ENCODE data around the gene ATP2B2.
A peak's percentile ranks its signal among the peaks of the same experiment; 100 is the strongest.

Gene ATP2B2

GRCh38 chr3:10341901-10342398 is 163.4 kb downstream of the ATP2B2 start:
- no peak for DNase-seq (ENCODE audit: low spot score)

DNA sequence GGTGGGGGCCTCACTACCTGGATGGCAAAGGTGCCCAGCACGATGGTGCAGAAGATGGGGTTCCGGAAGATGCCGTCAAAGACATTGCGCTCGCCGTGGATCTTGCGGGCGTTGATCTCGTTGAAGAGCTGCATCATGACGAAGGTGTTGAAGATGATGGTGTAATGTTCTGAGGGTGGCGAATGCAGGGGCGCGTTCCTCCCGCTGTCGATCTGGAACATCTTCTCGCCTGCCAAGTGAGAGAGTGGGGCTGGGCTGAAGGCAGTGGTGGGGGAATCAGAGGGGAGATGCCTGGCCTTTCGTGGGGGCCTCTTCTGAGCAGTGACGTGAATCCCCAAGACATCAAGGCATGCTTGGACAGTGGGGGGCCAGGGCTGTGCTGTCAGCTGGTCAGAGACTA is 164.9 kb downstream of the ATP2B2 start:
- no peak for DNase-seq (ENCODE audit: low spot score)

- no peak for DNase-seq (ENCODE audit: low spot score)
Observed at GRCh38 chr3:10340046-10340445, 165.3 kb downstream of the ATP2B2 start.

- DNase-seq (ENCODE audit: low spot score) = no peak
Observed at GRCh38 chr3:10339376-10339955, 165.9 kb downstream of the ATP2B2 start.

DNA sequence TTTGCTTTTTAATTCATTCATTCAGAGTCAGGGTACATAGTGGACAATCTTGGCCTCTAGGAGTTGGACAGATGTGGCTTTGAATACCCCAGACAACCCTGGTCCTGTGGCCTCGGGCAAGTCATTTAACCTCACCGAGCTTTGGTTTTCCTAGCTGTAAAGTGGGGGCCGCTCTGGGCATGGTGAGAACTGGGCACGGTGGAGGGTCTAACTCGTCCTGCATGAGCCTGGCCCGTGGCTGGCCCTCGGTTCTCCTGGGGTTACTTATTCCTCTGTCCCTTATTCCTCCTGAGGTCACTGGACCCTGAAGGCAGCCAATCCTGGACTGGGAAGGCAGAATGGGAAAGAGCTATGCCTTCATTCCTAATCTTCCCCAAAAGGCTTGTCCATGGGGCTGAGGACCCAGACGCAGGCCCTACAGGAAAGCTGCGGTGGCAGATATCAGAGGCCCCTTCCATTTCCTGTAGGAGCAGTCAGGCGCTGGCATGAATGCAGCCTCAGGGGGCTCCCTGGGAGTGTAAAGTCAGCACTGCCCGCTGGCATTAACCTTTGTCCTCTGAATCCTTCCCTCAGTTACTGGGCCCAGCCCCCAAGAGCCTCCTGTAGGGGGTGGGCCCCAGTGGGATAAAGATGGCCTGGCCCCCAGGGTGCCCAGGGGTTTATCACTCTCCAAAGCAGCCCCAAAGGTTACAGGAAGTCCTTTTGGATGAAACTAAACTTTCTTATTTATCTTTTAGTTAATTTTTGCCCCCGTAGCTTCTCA is 166.6 kb downstream of the ATP2B2 start:
- DNase-seq (ENCODE audit: low spot score) = no peak

GRCh38 chr3:10338164-10338470 is 167.3 kb downstream of the ATP2B2 start:
- DNase-seq (ENCODE audit: low spot score) = no peak

GRCh38 chr3:10337323-10338163 is 167.8 kb downstream of the ATP2B2 start:
- no peak for DNase-seq (ENCODE audit: low spot score)

DNA sequence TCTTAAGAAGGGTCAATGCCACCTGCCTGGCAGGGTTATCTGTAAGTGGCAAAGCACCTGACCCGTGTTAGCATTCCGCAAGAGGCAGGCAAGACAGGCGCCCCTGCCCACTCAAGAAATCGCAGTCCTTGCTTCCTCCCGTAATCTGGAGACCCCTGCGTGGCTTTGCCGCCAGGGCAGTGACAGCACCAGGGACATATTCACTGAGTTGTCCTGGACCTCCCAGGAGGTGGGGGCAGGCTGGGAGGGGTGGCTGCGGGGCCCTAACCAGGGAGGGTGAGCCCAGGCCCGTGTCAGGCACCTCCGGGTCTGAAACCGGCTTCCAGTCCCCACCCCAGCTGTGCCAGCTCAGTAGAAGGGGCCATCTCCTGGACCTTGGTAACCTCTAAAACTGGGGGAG is 168.6 kb downstream of the ATP2B2 start:
- no peak for DNase-seq (ENCODE audit: low spot score)

DNA sequence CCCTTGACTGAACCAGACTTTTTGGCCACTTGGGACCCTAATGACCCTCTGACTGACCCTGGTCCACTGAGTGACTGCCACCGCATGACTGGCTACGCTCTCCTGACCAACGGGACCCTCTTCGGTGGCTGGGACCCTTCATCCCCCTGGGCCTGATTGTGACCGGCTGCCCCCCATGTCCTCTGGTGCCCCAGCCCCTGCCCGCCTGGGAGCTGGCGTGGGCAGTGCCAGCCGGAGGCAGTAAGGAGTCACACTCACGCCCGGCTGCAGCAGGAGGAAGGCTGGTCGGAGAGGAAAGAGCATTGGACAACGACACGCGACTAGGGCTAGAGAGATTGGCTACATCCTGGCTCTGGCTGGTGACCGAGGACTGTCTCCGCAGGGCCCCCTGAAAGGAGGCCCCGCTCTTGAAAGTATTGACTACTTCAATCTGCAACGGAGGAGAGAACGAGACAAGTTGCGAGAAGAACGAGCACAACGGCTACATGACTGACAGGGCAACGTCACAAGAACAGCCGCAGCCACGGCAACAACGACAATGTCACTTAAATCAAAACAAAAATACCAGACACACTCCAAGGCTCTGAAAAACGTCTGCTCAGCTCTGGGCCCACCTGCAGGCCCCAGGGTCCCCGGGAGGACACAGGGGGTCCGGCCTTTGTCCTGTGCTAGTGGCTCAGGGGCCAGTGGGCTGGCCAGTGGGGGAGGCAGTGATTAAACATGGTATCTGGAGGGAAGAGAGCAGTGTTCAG is 169.3 kb downstream of the ATP2B2 start:
- no peak for DNase-seq (ENCODE audit: low spot score)

- DNase-seq (ENCODE audit: low spot score) = no peak
Observed at GRCh38 chr3:10335190-10335738, 170.1 kb downstream of the ATP2B2 start.

DNA sequence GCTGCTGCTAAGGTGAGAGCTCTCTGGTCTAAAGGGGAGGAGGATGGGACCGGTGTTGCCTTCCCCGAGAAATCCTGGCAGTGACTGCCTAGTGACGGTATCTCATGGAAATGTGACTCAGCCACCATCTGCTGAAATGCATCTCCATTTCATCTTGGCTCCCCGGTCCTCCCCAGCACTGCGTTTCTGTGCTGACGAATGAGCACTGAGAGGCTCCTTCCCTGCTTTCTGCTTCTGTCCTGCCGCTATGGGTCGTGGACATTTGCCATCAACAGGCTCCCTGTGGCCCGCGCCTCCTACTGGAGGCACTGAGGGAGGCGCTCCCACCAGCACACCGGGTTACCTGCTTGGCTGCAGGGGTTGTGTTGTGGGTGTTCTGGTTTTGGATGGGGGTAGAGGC is 170.9 kb downstream of the ATP2B2 start:
- DNase-seq (ENCODE audit: low spot score) = peak; percentile 88

DNA sequence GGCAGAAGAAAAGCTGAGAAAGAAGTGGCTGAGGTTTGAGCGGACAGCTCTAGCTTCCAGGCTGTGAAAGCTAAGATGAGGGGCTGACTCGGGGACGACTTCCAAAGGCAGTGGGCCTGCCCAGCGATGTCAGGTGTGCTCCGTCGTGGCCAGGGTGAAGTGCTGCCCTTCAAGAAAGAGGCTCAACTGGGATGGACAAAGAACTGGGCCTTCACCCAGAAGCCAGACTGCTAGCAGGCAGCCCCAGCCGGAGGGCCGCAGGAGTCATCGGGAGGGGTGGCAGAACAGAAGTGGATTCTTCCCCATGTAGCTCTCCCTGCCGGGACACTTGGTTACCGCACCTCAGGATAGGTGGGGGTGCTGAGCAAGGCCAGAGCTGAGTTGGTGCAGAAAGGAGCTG is 171.3 kb downstream of the ATP2B2 start:
- no peak for DNase-seq (ENCODE audit: low spot score)

GRCh38 chr3:10333349-10333650 is 172.1 kb downstream of the ATP2B2 start:
- no peak for DNase-seq (ENCODE audit: low spot score)

DNA sequence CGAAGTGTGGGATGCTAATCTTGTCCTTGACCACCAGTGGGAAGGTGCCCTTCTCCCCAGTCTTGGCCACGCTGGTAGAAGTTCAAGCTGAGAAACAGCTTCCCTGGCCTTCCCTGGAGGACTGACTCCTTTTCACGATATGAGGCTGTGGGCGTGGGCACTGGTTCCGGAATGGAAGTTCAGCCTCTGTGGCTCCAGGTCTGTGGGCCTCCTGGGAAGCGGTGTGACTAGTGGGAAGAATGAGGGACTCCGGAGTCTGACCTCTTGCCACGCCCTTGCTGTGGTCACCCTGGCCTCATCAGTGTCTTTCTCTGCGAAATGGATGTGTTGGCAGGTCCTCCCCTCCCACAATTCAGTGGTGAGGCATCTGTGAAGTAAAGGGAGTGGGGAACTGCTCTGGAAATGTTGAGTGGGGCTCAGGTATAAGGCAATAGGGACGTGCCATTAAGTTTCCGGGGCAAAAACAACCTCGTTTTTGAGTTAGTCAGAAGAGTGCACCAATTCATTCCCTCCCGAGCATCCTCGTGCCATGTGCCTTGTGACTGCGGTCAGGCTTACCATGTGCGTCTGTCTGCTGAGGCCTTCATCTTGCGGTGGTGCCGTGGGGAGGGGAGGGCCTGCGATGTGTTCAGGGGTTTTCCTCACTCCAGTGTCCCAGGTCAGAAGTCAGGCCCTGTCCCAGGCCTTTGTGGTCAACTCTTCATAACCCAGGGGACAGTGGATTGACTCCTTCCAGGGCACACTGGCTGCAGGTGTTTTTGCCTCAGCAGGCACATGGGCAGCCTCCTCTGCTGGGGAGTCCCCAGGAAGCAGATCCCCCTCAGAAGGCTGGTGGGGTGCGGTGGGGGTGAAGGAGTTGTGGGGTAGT is 172.7 kb downstream of the ATP2B2 start:
- DNase-seq (ENCODE audit: low spot score) = no peak

GRCh38 chr3:10331320-10331719 is 174.1 kb downstream of the ATP2B2 start:
- DNase-seq (ENCODE audit: low spot score) = no peak

DNA sequence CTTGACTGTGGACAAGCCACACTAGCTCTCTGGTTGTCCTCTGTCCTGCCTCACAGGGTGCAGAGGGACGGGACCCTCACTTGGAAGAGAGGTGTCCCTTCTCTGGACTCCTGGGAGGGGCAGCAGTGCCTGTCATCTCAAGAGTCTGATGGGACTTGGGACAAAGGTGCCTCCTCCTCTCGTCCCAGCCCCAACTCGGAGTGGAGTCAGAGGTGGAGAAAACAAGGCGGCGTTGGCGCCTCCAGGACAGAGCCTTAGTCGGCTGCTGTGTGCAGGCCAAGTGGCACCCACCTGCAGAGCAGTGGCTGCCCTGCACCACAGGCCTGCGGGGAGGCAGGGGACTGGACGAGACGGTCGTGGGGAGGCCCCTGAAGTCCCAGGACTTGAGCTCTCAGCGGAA is 175.1 kb downstream of the ATP2B2 start:
- DNase-seq (ENCODE audit: low spot score) = no peak

DNA sequence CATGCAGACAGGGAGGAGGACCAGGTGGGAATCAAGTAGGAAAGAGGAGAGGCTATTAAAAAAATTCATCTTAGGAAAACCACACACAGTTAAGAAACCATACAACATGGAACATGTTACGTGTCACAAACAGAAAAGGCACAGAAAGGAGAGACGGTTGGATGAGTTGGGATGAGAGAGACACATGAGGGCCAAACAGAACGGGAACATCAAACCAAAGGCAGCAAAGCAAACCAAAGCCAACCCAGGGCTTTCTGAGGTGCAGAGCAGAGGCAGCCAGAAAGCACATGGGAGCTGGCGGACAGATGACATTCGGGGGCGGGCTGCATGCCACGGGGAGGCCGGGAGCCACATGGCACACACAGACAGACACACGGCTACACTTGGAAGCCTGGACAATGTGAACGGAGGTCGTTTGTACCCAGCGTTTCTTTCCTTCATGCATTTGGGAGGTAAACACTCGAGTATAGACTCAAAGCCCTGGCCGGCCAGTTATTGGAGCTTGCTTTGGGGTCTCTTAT is 175.8 kb downstream of the ATP2B2 start:
- DNase-seq (ENCODE audit: low spot score) = no peak

GRCh38 chr3:10328460-10329071 is 176.8 kb downstream of the ATP2B2 start:
- no peak for DNase-seq (ENCODE audit: low spot score)

- DNase-seq (ENCODE audit: low spot score) = no peak
Observed at GRCh38 chr3:10327592-10327991, 177.8 kb downstream of the ATP2B2 start.

GRCh38 chr3:10322352-10322710 is 183.1 kb downstream of the ATP2B2 start:
- peak; percentile 95 for DNase-seq (ENCODE audit: low spot score)

Data from HuH-7 (cell line).